OCI-LY1 (cell line): ENCODE results near the gene KRT32.

ENCODE experiments used
- EZH2 ChIP-seq: fragments of 200-600 bp; sonication (generic), shearing (Covaris generic); IDR thresholded peaks from 2 replicates; pipeline ENCODE4 v1.8.0; 2017; ENCODE audit warnings: borderline replicate concordance, mixed run types, mild to moderate bottlenecking, antibody characterized with exemption, low read length, moderate library complexity, mixed read lengths
- TF ChIP-seq, protein P1 (sequence below): fragments of 200-600 bp; sonication (generic), shearing (Covaris generic); IDR thresholded peaks from 2 replicates; pipeline ENCODE4 v1.5.1; 2017; ENCODE audit warnings: mild to moderate bottlenecking, antibody characterized with exemption, low read length, moderate library complexity, mixed read lengths

DNA sequence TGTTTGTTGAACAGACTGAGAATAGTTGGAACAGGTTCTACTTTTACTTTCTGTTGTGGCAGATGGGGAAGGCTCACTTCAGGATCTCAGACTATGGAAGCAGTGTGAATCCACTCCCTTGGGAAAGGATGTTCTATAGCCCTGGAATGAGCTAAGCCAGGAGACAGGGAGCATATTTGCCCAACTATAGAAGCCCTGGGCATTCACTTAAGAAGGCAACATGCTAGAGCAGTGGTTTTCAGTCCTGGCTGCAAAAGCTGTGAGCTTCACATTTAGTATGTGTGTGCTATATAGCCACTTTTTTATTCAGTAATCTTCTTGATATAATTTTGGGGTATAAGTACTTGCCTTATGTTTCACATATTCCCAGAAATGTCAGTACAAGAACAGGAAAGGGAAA is 1.2 kb upstream of the KRT32 start:
- TF ChIP-seq, protein P1, sequence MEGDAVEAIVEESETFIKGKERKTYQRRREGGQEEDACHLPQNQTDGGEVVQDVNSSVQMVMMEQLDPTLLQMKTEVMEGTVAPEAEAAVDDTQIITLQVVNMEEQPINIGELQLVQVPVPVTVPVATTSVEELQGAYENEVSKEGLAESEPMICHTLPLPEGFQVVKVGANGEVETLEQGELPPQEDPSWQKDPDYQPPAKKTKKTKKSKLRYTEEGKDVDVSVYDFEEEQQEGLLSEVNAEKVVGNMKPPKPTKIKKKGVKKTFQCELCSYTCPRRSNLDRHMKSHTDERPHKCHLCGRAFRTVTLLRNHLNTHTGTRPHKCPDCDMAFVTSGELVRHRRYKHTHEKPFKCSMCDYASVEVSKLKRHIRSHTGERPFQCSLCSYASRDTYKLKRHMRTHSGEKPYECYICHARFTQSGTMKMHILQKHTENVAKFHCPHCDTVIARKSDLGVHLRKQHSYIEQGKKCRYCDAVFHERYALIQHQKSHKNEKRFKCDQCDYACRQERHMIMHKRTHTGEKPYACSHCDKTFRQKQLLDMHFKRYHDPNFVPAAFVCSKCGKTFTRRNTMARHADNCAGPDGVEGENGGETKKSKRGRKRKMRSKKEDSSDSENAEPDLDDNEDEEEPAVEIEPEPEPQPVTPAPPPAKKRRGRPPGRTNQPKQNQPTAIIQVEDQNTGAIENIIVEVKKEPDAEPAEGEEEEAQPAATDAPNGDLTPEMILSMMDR, result no peak
- TF ChIP-seq EZH2, result no peak
